DMS114 treated with DMSO at 0.1 percent for 48 hours (cell line): ENCODE data around the gene FARS2.

Source experiments
- DNase-seq: peaks from one replicate; lab custom pipeline; 2025; ENCODE audit not compliant: unreplicated experiment; lab: John Stamatoyannopoulos, UW

FARS2 gene

DNA sequence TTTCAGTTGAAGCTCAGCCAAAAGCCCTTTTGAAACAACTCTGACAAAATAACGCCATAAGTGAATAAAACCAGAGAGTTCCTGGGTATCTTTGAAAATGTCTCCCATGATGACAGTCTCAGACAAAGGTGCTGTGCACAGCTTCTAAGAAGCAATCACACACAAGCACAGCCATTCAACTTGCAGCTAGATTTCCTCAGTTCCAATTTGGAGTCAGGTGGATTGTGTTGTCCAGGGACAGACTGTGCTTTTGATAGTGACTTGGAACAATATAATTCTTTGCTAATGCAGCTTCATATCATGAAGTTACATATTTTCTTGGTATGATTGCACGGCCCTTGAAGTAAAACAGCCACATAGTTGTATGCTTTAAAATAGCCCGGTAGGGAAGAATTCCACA lies 105.6 kb downstream of the FARS2 start:
- DNase-seq, result no peak

DNA sequence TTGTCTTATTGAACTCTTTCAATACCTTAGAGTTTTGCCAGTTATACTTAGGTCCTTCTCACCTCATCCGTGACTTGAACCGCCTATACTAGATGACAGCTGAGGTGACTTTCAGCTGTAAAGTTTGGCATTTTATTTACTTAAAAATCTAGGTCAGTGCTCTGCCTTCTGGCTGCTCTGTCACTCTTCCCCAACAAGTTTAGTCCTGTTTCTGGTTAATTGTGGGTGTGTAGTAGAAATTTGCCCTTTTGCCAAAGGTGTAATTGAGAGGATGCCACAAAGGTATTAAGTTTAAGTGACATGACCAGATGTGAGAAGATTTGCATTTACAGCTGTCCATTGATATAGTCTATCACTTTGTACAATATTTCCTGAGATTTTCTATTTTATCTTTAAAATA lies 106.2 kb downstream of the FARS2 start:
- DNase-seq, result no peak

DNA sequence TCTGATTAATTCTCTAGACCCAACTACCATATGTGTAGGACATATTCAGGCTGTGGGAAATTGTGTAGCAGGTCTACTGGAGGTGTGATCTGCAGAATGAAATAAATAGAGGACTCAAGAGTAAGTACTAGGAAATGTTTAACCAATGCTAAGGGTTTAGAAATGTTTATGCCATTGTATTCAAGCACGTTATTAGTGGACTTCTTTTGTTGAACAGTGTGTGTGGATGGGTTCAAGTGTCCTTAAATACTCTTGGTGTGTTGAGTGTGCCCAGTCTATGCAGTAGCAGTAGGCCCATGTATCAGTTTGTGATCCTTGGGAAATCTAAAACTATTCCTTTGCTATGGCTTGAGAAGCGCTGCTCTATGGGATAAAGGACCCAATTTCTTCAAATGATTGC lies 112.1 kb downstream of the FARS2 start:
- DNase-seq, result no peak

DNA sequence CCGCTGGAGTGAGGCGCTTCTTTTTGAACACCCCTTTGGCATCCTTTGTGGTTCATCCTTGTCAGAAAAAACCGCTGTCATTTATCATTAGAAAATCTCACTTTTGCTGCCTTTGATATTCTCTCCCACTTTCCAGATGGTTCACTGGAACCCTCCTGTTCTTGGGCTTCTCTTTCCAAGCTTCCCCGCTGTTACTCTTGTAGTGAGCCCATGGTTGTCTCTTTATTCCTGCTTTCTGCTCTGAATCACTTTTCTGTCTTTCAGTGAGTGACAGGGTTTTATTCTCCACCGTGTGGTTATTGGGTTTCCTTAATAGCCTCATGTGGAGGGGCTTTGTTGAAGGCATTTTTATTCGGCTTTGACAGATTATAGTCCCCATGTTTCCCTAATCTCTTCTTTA lies 117.0 kb downstream of the FARS2 start:
- DNase-seq, result no peak

DNA sequence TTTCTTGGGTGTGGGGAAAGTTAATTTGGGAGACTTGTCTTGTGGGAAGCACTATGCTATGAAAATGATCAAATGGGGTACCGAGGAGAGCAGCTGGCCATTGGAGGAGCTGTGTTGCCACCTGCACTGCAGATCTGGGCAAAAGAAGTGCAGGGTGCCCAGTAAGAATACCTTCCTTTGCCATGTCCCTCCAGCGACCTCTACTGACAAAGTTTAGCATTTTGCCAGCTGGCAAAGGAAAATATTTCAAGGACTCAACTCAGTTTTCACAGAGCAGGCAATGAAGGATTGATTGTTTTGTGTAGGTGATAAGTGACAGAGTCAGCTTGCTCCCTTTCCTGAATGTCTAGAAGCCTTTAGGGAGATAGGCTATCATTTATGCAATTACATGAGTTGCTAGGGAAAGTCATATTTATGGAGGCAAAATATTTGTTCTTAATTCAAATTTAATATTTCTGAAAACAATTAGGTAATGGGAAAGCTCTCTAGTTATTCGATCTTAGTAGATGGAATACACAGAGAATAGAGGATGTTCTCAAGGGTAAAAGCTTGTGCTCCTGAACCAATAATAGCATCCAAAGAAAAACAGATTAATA lies 118.4 kb downstream of the FARS2 start:
- DNase-seq, result no peak

DNA sequence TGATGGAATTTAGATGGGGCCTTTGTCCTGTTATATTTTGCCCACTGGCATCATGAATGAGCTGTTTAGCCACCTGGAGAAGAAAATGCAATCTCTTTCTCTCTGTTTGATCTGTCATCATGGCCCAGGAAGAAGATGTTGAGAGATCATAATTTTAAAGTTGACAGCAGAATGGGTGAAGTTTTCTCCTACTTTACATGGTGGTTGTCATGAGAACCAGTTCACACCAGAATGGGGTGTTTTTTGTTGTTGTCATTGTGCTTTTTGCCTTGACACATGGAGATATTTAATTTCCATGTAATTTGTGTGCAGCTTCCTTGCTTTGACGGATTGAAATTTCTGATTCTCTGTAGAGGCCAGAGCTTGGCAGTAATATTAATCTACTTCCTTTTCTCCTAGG lies 122.5 kb downstream of the FARS2 start:
- DNase-seq, result no peak

DNA sequence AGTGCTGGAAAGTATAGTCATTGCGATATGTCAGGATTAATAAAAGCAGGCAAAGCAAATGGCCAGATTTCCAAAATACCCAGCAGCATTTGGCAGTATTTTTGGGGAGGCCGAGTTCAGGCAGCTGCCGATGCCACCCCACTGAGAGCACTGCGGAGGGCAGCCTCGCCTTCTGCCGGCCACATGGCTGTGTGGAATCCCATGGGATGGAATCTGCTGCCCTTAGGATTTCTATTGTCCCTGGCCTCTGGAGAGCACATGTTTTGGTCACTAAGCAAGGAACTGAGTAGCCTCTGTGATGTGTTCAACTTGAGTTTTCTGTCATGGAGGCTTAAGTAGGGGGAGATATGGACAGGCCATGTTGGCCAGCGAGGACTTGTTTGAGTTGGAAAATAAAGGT lies 123.0 kb downstream of the FARS2 start:
- DNase-seq, result no peak

DNA sequence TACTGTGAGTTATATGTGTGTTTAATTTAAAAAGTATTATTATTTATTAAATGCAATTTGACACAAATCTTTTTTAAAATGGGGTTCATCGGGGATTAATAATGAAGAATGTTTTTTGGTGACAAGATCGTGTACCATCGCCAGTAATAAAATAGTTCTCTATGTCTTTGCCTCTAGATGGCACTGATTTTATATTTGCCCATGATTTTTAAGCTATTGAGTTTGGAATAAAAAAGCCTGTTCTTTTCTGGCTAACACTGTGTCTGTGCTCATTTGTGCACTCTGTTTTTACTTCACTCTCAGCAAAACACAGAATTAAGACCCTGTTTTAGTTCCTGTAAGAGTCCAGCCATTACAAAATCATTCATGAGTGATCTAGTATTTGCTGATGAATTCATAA lies 127.0 kb downstream of the FARS2 start:
- DNase-seq, result no peak

DNA sequence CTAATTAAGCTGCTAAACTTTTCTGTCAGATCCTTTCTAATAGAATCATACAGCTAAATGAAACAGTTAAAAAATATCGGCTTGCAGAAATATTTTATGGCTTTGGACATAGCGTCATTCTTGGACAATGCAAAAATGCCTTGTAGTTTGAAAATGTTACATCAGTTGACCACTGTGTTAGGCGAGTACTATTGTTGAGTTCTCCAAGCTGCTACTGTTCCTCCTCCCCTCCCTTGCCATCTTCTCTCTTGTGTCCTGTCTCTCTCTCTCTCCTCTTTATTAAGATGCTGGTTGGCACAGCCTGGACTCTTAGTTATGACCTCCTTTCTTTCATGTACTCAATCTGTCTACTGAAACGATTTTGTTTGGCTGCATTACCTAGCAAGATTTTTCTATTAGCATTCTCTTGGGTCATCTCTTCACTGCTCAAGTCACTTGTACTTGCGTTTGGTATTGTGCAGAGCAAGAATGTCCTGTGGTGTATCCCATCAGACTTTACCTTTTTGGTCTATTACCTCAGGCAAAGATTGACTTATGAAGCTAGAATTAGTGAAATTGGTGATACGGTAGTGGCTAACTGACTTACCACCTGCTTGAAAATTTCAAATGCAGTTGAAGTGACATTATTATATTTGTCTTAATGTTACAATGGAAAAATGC lies 127.9 kb downstream of the FARS2 start:
- DNase-seq, result no peak

DNA sequence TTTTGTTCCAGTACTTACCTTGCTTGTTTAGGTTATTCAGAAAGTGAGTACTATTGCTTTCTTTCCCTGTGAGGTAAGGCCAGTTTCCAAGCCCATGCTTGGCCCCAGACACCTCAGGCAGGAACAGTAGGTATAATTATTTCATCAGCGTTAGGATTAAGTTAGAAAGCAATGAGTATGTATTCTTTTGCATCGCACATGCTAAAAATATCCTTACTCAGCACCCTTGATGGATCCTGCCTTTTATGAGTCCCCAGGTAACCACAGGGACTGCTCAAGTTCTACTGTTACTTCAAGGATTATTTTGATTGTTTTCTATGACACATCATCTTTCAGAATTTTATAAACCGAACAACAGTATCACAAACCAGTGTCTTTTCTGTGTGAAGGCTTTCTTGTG lies 128.9 kb downstream of the FARS2 start:
- DNase-seq, result no peak

DNA sequence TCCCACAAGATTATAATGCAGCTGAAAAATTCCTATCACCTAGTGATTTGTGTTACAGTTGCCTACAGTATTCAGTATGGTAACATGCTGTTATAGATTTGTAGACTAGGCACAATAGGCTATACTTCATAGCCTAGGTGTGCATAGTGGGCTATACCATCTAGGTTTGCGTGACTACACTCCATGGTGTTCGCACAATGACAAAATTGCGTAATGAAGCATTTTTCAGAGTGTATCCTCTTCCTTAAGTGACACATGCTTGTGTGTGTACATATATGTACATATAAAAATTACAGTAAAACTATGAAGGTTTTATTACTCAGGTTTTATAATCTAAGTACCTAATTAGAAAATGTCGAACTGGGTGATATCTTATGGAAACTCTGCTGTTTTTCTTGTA lies 133.0 kb downstream of the FARS2 start:
- DNase-seq, result no peak

DNA sequence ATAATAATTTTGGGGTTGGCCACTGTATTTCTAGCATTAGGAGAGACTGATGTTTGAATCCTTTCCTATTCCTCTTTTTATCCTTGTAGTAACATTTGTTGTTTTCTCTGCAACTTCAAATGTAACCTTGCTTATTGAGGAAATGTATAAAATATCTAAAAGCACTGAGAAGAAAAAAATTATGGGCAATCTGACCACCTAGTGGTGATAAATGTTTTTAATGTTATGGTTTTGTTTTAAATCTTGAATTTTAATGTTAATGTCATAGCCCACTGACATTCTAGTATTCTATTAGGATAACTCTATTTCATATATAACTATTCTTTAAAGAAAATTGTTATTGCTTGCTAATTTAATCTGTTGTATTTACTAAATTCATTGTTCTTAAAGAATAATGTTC lies 134.4 kb downstream of the FARS2 start:
- DNase-seq, result no peak

DNA sequence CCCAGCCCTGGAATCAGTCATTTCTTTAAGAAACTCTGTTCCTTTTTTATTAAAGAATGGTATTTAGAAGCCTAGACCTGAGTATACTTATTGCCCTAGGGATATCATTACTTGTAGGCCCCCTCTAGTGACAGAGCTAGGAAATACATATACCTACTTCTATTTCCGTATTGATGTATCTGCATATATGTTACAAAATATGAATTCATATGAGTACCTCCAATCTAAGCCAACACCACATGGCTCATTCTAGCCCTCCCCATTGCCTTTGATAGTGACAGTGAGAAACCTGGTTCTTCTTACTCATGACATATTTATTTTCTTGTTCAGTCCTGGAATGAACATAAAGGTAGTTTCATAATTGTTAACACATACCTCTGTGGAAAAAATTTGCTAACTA lies 137.2 kb downstream of the FARS2 start:
- DNase-seq, result peak; percentile 74

DNA sequence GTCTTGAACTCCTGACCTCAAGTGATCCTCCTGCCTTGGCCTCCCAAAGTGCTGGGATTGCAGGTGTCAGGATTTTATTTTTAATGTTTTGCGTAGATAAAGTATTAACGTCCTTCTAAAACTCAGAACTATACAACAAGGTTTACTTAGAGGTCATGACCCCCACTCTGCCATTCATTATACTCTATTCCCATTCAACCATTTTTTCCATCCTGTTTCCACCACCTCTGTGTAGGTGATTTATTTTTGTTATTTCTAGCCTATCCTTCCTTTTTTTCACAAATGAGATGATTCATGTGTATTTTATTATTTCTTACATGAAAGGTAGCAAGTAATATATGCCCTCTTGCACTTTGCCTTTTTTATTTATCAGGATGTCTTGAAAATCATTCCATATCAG lies 138.1 kb downstream of the FARS2 start:
- DNase-seq, result no peak

DNA sequence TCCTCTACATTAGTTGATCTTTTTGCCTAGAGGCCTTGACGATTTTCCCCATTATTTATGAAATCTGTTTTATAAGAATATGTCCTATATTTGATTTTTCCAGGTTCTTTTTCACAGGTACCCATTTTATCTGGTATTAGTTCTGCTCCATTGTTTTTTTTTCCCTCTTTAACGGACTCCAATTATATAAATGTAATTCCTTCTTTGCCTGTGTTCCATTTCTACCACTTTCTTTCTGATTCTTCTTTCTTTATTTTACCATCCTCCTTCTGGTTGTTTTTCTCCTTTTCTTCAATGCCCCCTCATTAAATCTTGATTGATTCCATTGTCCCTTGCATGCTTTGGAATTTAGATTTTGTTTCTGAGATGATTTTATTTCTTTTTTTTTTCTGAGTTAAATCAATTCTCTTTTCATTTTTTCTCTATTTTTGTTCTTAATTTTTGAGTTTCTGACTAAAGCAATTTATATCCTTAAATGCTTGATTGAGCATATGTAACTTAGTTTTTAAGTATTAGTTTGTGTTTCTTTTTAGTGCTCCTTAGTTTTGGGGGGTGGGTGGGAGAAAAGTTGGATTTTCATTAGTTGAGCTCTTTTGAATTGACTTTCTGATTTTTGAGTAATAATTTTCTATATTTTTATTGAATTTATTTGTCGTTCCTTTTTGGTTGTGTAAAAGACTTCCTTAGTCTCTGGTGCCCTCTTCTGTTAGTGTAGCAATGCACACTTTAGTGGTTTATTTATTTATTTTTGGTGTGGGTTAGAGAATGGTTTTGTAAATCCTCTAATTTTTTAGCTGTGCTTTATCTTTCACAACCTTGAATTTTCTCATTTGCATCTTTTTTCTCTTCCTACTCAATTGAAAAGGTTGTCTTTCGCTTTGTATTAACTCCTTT lies 140.8 kb downstream of the FARS2 start:
- DNase-seq, result peak; percentile 48

DNA sequence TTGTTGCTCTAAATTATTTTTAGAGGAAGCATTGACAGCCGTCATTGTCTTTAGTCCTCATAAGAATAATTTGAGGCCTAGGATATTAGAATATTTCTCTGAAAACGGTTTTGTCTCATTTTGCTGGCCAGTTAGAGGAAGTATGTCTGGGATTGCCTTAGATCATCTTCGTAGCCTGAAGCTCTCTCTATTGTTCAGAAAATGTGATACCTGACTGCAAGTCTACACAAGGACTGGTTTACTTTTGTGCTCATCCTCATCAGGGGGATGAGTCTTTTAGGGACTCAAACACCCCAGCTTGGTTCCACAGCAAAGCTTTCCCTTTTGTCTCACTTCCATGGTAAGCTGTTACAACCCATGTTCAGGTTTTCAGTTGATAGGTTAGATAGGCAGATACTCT lies 141.8 kb downstream of the FARS2 start:
- DNase-seq, result no peak

DNA sequence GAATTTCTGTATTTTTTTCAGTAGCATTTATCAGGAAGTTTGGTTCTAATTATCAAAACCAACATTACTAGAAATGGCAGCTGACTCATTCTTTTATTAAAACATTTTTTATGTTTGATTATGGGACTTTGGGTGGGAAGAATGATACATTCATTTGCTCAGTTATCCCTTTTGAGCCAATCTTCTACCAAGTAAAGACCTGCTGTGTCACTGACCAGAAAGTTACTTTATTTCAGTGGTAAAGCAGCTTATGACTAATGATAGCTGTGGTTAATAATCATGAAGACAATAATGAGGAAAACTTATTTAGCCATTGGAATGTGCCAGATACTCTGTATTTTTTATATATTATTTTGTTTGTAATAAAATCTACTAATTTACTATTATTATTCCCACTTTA lies 142.3 kb downstream of the FARS2 start:
- DNase-seq, result no peak

DNA sequence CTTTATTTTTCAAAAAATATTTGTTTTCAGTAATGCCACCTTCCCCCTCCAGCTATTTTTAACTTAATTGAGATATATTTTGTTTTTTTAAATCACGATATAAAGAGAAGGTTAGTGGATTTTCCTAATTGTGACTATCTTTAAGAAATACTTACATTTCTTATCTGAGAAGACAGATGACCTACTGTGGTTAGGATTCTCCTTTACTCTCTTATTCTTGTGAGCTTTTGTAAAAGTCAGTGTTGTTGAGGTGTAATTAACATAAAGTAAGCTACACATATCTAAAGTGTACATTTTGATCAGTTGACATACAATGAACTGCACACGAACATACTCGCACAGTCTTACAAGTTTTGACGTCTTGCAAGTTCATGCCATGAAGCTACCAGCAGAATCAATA lies 144.7 kb downstream of the FARS2 start:
- DNase-seq, result no peak

DNA sequence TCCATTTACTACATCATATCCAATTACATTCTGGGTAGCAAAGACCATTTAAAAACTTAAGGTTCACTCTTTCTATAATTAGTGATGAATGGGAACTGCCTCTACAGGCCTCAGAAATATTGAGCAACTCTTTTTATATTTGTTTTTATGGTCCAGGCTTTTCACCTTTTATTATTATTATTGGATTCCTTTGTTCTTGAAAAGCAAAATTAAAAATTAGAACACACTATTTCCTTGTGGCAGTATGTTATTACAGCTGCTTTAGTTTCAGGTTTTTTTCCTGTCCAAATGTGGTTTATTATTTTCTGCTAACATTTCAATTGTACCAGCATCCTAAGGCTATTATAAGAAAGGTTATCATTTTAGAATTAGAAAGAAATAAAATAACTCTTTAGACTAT lies 150.1 kb downstream of the FARS2 start:
- no peak for DNase-seq

DNA sequence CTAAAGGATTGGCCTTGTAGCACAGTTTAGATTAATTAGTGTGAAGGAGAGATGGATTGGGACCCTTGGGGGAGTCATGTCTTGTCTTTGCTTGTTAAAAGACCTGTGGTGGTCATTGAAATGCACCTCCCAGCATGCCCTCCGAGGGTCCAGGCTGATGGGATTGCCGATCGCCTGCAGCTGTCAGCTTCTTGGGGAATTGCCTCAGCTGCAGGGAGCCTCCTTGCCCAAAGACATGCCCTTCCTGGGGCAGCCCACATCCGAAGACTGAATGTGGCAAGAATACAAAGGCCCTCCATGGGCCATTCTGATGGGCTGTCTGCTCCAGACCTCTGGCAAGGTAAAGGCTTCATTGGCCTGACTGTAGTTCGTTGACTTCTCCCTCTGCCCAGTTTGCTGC lies 150.7 kb downstream of the FARS2 start:
- no peak for DNase-seq

DNA sequence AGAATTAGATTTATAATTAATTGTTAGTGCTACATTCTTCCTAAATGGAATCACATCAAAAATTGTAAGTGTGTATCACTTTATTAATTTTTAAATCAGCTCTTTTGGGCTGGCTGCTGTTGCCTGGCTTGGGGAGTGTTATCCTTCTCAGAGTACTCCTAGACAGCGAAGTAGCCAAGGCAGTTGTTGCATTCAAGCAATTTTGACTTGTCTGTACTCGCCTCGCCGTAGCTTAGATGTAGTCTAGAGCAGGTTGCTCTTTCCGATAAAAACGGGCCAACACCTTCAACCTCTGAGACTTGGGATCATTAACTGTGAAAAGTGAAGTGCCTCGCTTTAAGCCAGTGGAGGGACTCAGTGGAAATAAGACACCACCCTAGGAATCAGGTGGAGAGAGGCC lies 151.3 kb downstream of the FARS2 start:
- DNase-seq, result no peak

DNA sequence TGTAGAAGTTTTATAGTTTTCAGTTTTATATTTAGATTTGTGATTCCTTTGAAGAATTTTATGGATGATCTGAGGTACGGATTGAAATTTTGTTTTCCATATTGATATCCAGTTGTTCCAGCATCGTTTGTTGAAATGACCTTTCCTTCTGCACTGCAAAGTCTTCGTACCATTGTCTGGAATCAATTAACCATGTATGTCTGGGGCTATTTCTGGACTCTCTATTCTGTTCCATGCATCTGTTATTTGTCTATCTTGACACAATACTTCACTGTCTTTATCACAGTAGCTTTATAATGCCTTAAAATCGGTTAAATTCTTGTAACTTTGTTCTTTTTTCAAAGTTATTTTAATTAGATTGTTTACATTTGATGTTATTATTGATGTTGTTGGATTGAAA lies 154.9 kb downstream of the FARS2 start:
- DNase-seq, result no peak
